AG04449 (cell line): ENCODE data around the gene PIK3CD.
A peak's percentile ranks its signal among the peaks of the same experiment; 100 is the strongest.
"Not testable (repeated sequence)": the region's sequence is repeated elsewhere in the genome, so short reads cannot be mapped to it uniquely, and the experiment has no call there.

Experiments
- CTCF ChIA-PET: fragments of 350-600 bp; formaldehyde crosslinking; extraction: SDS; loops from one replicate; lab custom pipeline; 2021; ENCODE audit warnings: antibody characterized with exemption; lab: Yijun Ruan, JAX
- POLR2A ChIA-PET: fragments of 400-600, 350-600 bp; formaldehyde crosslinking; extraction: SDS; loops from one replicate; lab custom pipeline; 2020; ENCODE audit warnings: antibody characterized with exemption, inconsistent platforms; lab: Yijun Ruan, JAX
- DNase-seq: peaks from one replicate; pipeline ENCODE4 v3.0.0-alpha.2; 2010; ENCODE audit warnings: low read depth, low spot score
- H3K4me3 ChIP-seq: 2 replicates; pipeline ENCODE4 v1.5.1; 2011; ENCODE audit warnings: low read depth, mild to moderate bottlenecking, control low read depth, low read length
- CTCF ChIP-seq: IDR thresholded peaks from one replicate; pipeline ENCODE4 v1.5.1; 2011; ENCODE audit warnings: mild to moderate bottlenecking, moderate library complexity, low read length, control low read depth, inconsistent platforms; ENCODE audit not compliant: insufficient read depth; ENCODE audit errors: missing control alignments

PIK3CD gene

DNA sequence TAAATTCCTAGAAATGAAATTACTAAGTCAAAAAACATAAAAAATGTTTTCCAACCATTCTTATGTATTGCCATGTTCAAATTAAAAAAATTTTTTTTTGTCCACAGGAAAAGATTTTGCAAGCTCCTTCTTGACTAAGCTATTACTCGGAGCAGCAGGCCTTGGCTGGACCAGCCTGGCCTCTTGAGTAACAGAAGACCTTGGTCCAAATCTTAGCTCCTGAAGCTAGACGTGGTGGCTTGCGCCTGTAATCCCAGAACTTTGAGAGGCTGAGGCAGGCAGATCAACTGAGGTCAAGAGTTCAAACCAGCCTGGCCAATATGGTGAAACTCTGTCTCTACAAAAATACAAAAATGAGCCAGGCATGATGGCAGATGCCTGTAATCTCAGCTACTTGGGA, 94.7 kb downstream of the PIK3CD start:
- POLR2A ChIA-PET, result no interaction called here
- CTCF ChIA-PET, result interaction anchor here (1.1 to 3.8 kb wide), 3 partner anchors 20 to 122 kb away, joined by 3 to 21 read pairs (median 4); no protein-coding TSS in a partner anchor

GRCh38 chr1:9746651-9747050, 95.1 kb downstream of the PIK3CD start:
- DNase-seq, result no peak
- ChIA-PET CTCF (interaction anchor here (1.1 to 3.8 kb wide), 3 partner anchors 21 to 121 kb away, joined by 3 to 21 read pairs (median 4); no protein-coding TSS in a partner anchor), POLR2A (no interaction called here)
- H3K4me3 ChIP-seq, result no peak overlapping the region
- TF ChIP-seq CTCF, result no peak

More for the DNA sequence above, 94.7 kb downstream of the PIK3CD start:
- no peak for DNase-seq
- TF ChIP-seq CTCF, result no peak
- H3K4me3 ChIP-seq, result no peak overlapping the region

DNA sequence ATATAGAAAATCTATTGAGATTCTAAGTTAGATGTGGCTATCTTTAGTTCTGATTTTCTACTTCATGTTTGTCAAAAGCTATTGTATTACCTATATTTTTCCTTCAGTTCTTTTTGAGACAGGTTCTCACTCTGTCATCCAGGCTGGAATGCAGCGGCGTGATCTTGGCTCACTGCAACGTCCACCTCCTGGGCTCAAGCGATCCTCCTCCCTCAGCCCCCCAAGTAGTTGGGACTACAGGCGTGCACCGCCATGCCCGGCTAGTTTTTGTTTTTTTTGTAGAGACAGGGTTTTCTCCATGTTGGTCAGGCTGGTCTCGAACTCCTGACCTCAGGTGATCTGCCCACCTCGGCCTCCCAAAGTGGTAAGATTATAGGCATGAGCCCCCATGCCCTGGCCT, 96.9 kb downstream of the PIK3CD start:
- CTCF ChIA-PET, result interaction anchor here (3.8 kb wide), 1 partner anchor 22 kb away, joined by 21 read pairs; no protein-coding TSS in a partner anchor
- H3K4me3 ChIP-seq, POLR2A ChIA-PET, DNase-seq: not testable (repeated sequence)

GRCh38 chr1:9749361-9749760, 97.8 kb downstream of the PIK3CD start:
- POLR2A ChIA-PET, result no interaction called here
- no peak for TF ChIP-seq CTCF
- CTCF ChIA-PET, result interaction anchor here (1.2 kb wide), 1 partner anchor 24 kb away, joined by 4 read pairs; no protein-coding TSS in a partner anchor
- no peak for DNase-seq
- H3K4me3 ChIP-seq, result no peak overlapping the region

DNA sequence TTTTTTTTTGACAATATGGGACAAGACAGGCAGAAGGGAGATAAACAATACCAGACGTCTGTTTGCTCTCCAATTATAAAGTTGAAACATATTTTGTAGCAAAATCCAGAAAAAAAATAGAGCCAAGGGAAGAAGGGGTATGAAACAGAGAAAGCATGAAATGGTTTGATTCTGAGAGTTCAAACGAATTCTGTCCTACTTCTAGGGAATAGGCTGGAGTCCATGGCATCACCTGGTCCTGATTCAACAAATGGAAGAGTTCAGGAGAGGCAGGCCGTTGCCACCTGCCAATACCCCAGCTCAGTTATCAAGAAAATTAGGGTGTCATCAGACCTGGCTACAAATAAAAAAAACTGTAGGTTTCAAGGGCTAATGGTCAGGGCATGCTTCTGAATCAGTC, 100.4 kb downstream of the PIK3CD start:
- TF ChIP-seq CTCF, result no peak
- DNase-seq, result no peak
- H3K4me3 ChIP-seq, result no peak overlapping the region
- ChIA-PET POLR2A (no interaction called here), CTCF (interaction anchor here (0.6 to 1.5 kb wide), 4 partner anchors 9 to 998 kb away, joined by 3 to 5 read pairs (median 3); no protein-coding TSS in a partner anchor)

- CTCF ChIA-PET, result interaction anchor here (1.0 kb wide), 1 partner anchor 113 kb away, joined by 4 read pairs; no protein-coding TSS in a partner anchor
- POLR2A ChIA-PET, result no interaction called here
- peak; percentile 37 for DNase-seq
- peak; percentile 4 for TF ChIP-seq CTCF
- no peak overlapping the region for H3K4me3 ChIP-seq
These were observed 101.6 kb downstream of the PIK3CD start for GRCh38 chr1:9753121-9753531.
